A673 (cell line): ENCODE measurements around the gene ZDHHC22. TPM values are rescaled to one million over a fixed set of nuclear protein-coding genes. Genes with fewer than 3 reads are reported as not detected.
"Not testable (repeated sequence)": the region's sequence is repeated elsewhere in the genome, so short reads cannot be mapped to it uniquely, and the experiment has no call there.

ENCODE experiments used
- BruUV-seq: library from RNA; stranded (reverse); fragments of 400-500 nt; replicated peaks from 2 replicates; lab custom pipeline; 2021; lab: Mats Ljungman, UMichigan
- CTCF ChIA-PET: fragments of 300-600 bp; sonication (Branson Sonifier 250); formaldehyde crosslinking; loops from one replicate; lab custom pipeline; 2022; ENCODE audit warnings: antibody characterized with exemption; lab: Charles Lee
- POLR2A ChIA-PET: fragments of 300-600 bp; sonication (Branson Sonifier 250); formaldehyde crosslinking; loops from one replicate; lab custom pipeline; 2022; ENCODE audit warnings: antibody characterized with exemption; ENCODE audit not compliant: low non-redundant PET; lab: Charles Lee
- DNase-seq: peaks from one replicate; pipeline ENCODE4 v3.0.0-alpha.2; 2015; ENCODE audit warnings: low spot score
- H3K27ac ChIP-seq: fragments of 200-600 bp; sonication (generic); 2 replicates; pipeline ENCODE4 v1.5.1; 2016; ENCODE audit warnings: mixed run types, low read depth, mild to moderate bottlenecking, mixed read lengths, antibody characterized with exemption, low read length; ENCODE audit not compliant: poor library complexity, severe bottlenecking
- H3K27me3 ChIP-seq: fragments of 200-600 bp; sonication (generic); replicated peaks from 2 replicates; pipeline ENCODE4 v1.6.1; 2017; ENCODE audit warnings: mixed run types, low read depth, mild to moderate bottlenecking, mixed read lengths, antibody characterized with exemption, low read length; ENCODE audit not compliant: insufficient read depth, poor library complexity
- H3K36me3 ChIP-seq: fragments of 200-600 bp; sonication (generic); 2 replicates; pipeline ENCODE4 v1.6.1; 2016; ENCODE audit warnings: mixed run types, mild to moderate bottlenecking, mixed read lengths, antibody characterized with exemption, low read length; ENCODE audit not compliant: insufficient read depth, poor library complexity, severe bottlenecking
- H3K4me1 ChIP-seq: fragments of 200-600 bp; sonication (generic); 2 replicates; pipeline ENCODE4 v1.6.1; 2017; ENCODE audit warnings: mixed run types, mild to moderate bottlenecking, mixed read lengths, antibody characterized with exemption, low read length; ENCODE audit not compliant: insufficient read depth, poor library complexity, severe bottlenecking
- H3K4me3 ChIP-seq: fragments of 200-600 bp; sonication (generic); 2 replicates; pipeline ENCODE4 v1.5.1; 2016; ENCODE audit warnings: low read depth, mixed run types, mild to moderate bottlenecking, mixed read lengths, low read length; ENCODE audit not compliant: poor library complexity, severe bottlenecking
- H3K9me3 ChIP-seq: fragments of 200-600 bp; sonication (generic); 2 replicates; pipeline ENCODE4 v1.6.1; 2016; ENCODE audit warnings: mixed run types, low read depth, mild to moderate bottlenecking, mixed read lengths, antibody characterized with exemption, low read length; ENCODE audit not compliant: poor library complexity, severe bottlenecking
- EZH2 ChIP-seq: fragments of 200-600 bp; sonication (generic); IDR thresholded peaks from 2 replicates; pipeline ENCODE4 v1.6.1; 2017; ENCODE audit warnings: borderline replicate concordance, low read depth, mild to moderate bottlenecking, mixed read lengths, antibody characterized with exemption, low read length; ENCODE audit not compliant: poor library complexity, severe bottlenecking
- intact Hi-C: fragments of 100-400 bp; cut with micrococcal nuclease; formaldehyde crosslinking; loops from one replicate; pipeline ENCODE4 v1.10.0; 2022; ENCODE audit not compliant: unreplicated experiment
- total RNA-seq: library from RNA; stranded (reverse); gene quantifications from 2 replicates; pipeline ENCODE4 v1.2.3, GENCODE V29; 2021
- TF ChIP-seq, protein P1 (sequence below): fragments of 300-800, 200-600 bp; sonication (generic); conservative IDR thresholded peaks from 2 replicates; pipeline ENCODE4 v1.5.1; 2017; ENCODE audit warnings: low read depth, mild to moderate bottlenecking, antibody characterized with exemption, low read length, moderate library complexity, mixed read lengths

The ZDHHC22 gene
- total RNA-seq, 1 experiment from 2014 or later, result 0.60 TPM

DNA sequence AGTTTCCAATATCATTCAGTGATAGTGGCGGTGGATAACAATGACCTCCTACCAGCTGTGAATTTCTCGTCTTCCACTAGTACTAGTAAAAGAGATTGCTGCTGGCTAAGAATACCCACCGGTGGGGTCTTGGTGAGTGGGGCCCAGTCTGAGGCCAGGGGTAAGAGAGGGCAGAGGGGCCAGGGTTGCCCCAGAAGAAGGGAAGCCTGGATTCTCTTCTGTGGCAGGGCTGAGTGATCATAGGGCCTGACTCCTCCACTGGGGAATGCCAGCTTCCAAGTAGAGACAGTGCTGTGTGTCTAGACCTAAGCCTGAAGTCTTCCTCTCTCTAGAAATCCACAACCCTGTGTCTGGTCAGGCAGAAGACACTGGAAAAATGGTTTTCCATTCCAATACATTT is 34.3 kb upstream of the ZDHHC22 start:
- TF ChIP-seq EZH2, result no peak
- TF ChIP-seq, protein P1, sequence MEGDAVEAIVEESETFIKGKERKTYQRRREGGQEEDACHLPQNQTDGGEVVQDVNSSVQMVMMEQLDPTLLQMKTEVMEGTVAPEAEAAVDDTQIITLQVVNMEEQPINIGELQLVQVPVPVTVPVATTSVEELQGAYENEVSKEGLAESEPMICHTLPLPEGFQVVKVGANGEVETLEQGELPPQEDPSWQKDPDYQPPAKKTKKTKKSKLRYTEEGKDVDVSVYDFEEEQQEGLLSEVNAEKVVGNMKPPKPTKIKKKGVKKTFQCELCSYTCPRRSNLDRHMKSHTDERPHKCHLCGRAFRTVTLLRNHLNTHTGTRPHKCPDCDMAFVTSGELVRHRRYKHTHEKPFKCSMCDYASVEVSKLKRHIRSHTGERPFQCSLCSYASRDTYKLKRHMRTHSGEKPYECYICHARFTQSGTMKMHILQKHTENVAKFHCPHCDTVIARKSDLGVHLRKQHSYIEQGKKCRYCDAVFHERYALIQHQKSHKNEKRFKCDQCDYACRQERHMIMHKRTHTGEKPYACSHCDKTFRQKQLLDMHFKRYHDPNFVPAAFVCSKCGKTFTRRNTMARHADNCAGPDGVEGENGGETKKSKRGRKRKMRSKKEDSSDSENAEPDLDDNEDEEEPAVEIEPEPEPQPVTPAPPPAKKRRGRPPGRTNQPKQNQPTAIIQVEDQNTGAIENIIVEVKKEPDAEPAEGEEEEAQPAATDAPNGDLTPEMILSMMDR, result no peak
- ChIA-PET POLR2A (no interaction called here), CTCF (no interaction called here)
- DNase-seq, result no peak
- Histone ChIP-seq H3K4me1 (no peaks in the 10 kb centered on the region), H3K4me3 (no peak overlapping the region), H3K9me3 (peaks cover 3% of the 10 kb centered on the region), H3K36me3 (no peaks in the 10 kb centered on the region), H3K27me3 (no peaks in the 10 kb centered on the region), H3K27ac (no peak overlapping the region)
- intact Hi-C loops, result no loop called here
- no TSS peak for BruUV-seq

DNA sequence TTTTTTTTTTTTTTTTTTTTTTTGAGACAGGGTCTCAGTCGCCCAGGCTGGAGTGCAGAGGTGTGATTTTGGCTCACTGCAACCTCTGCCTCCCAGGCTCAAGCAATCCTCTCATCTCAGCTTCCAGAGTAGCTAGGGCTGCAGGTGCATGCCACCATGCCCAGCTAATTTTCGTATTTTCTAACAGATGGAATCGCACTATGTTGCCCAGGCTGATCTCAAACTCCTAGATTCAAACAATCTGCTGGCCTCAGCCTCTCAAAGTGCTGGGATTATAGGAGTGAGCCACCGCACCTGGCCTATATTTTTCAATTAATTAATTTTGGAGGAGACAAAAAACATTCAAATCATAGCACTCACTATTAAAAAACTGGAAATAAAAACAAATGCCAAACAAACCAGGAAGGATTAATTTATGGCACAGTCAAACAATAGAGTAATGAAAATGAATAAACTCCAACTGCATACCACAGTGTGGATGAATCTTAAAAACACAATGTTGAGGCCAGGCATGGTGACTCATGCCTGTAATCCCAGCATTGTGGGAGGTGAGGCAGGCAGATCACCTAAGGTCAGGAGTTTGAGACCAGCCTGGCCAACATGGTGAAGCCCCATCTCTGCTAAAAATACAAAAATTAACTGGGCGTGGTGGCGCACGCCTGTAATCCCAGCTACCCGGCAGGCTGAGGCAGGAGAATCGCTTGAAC is 32.5 kb upstream of the ZDHHC22 start:
- intact Hi-C loops, H3K4me3 ChIP-seq, H3K4me1 ChIP-seq, CTCF ChIA-PET, H3K36me3 ChIP-seq, H3K27ac ChIP-seq, POLR2A ChIA-PET, H3K27me3 ChIP-seq, DNase-seq, BruUV-seq: not testable (repeated sequence)
- H3K9me3 ChIP-seq, result peaks cover 15% of the 10 kb centered on the region

DNA sequence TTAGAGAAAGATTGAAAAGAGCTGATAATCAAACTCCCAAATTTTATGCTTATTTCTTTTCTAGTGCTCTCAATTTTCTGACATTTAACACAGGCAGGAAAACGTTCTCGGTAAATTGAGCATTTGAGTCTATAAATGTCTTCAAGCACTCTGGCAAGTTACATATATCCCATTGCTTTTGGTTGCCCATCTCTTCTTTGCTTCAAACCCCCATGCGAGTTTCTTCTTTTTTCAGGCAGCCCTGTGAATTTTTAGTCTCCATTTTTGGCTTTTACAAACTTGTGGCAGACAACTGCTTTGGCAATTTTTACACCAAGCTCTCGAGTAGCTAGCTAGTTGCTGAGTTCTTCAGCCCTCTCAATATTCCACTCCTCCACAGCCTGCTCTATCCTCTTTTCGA is 31.3 kb upstream of the ZDHHC22 start:
- ChIA-PET POLR2A (interaction anchor here (0.6 kb wide), 1 partner anchor 54 kb away, joined by 11 read pairs; no protein-coding TSS in a partner anchor), CTCF (no interaction called here)
- H3K27ac ChIP-seq, result no peak overlapping the region
- DNase-seq, result no peak
- peaks cover 15% of the 10 kb centered on the region for H3K9me3 ChIP-seq
- TF ChIP-seq, protein P1, result no peak
- no peak for TF ChIP-seq EZH2
- no peaks in the 10 kb centered on the region for H3K27me3 ChIP-seq
- no peaks in the 10 kb centered on the region for H3K4me1 ChIP-seq
- no peaks in the 10 kb centered on the region for H3K36me3 ChIP-seq
- BruUV-seq, result no TSS peak
- intact Hi-C loops, result no loop called here
- no peak overlapping the region for H3K4me3 ChIP-seq

DNA sequence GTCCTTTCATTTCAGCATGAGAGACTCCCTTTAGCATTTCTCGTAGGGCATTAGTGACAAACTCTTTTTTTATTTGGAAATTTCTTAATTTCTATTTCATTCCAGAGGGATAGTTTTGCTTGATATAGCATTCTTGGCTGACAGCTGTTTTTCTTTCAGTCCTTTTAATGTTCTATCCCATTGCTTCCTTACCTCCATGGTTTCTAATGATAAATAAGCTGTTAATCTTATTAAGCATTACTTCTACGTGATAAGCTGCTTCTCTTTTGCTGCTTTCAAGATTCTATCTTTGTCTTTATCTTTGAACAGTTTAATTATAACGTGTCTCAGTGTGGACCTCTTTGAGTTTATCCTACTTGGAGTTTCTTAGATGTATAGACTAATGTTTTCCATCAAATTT is 28.5 kb upstream of the ZDHHC22 start:
- intact Hi-C loops, result no loop called here
- H3K27ac ChIP-seq, result no peak overlapping the region
- no peaks in the 10 kb centered on the region for H3K4me1 ChIP-seq
- peaks cover 15% of the 10 kb centered on the region for H3K9me3 ChIP-seq
- no peak for TF ChIP-seq EZH2
- TF ChIP-seq, protein P1, result no peak
- ChIA-PET POLR2A (no interaction called here), CTCF (no interaction called here)
- no peaks in the 10 kb centered on the region for H3K36me3 ChIP-seq
- H3K27me3 ChIP-seq, result peaks cover 8% of the 10 kb centered on the region
- BruUV-seq, result no TSS peak
- DNase-seq, result no peak
- H3K4me3 ChIP-seq, result no peak overlapping the region
